ENCODE results near the gene DNAAF5.

DNAAF5 gene

GRCh38 chr7:822692-823276, 96.3 kb downstream of the DNAAF5 start:
- Histone ChIP-seq H3K36me3 (peaks cover 10% of the 10 kb centered on the region), H3K4me3 (ENCODE audit: low read depth, low read length) (no peak overlapping the region), H3K4me1 (no peaks in the 10 kb centered on the region; the same call in none of the 2 replicates), H3K27me3 (0 out of 2 replicates have a peak, but pooled peaks cover 3% of the 10 kb centered on the region), H3K9me3 (0 out of 2 replicates have a peak, but pooled peaks cover 2% of the 10 kb centered on the region)
- no peak for DNase-seq
- 0 out of 2 replicates have a peak, but pooled peaks have one; percentile 10 for TF ChIP-seq CTCF (IDR thresholded peaks at IDR 0.05; ENCODE audit: low read depth, low read length)

- H3K36me3 ChIP-seq = peaks cover 10% of the 10 kb centered on the region
- DNase-seq = no peak
- H3K27me3 ChIP-seq = 0 out of 2 replicates have a peak, but pooled peaks cover 3% of the 10 kb centered on the region
- TF ChIP-seq CTCF (IDR thresholded peaks at IDR 0.05; ENCODE audit: low read depth, low read length) = no peak
- H3K4me1 ChIP-seq = no peaks in the 10 kb centered on the region; the same call in none of the 2 replicates
- H3K4me3 ChIP-seq (ENCODE audit: low read depth, low read length) = no peak overlapping the region
- H3K9me3 ChIP-seq = no peaks in the 10 kb centered on the region
Observed at GRCh38 chr7:823649-824048, 97.2 kb downstream of the DNAAF5 start.

GRCh38 chr7:824081-824480, 97.6 kb downstream of the DNAAF5 start:
- no peak for DNase-seq
- Histone ChIP-seq H3K9me3 (no peaks in the 10 kb centered on the region), H3K27me3 (0 out of 2 replicates have a peak, but pooled peaks cover 3% of the 10 kb centered on the region), H3K36me3 (peaks cover 10% of the 10 kb centered on the region), H3K4me3 (ENCODE audit: low read depth, low read length) (no peak overlapping the region), H3K4me1 (no peaks in the 10 kb centered on the region; the same call in none of the 2 replicates)
- no peak for TF ChIP-seq CTCF (IDR thresholded peaks at IDR 0.05; ENCODE audit: low read depth, low read length)

GRCh38 chr7:824664-825063, 98.2 kb downstream of the DNAAF5 start:
- H3K36me3 ChIP-seq = peaks cover 10% of the 10 kb centered on the region
- H3K9me3 ChIP-seq = no peaks in the 10 kb centered on the region
- DNase-seq = no peak
- 0 out of 2 replicates have a peak, but pooled peaks cover 3% of the 10 kb centered on the region for H3K27me3 ChIP-seq
- no peaks in the 10 kb centered on the region; the same call in none of the 2 replicates for H3K4me1 ChIP-seq
- H3K4me3 ChIP-seq (ENCODE audit: low read depth, low read length) = no peak overlapping the region
- TF ChIP-seq CTCF (IDR thresholded peaks at IDR 0.05; ENCODE audit: low read depth, low read length) = no peak

- DNase-seq = no peak
- H3K4me1 ChIP-seq = no peaks in the 10 kb centered on the region; the same call in none of the 2 replicates
- H3K4me3 ChIP-seq (ENCODE audit: low read depth, low read length) = no peak overlapping the region
- H3K27me3 ChIP-seq = 0 out of 2 replicates have a peak, but pooled peaks cover 3% of the 10 kb centered on the region
- peaks cover 10% of the 10 kb centered on the region for H3K36me3 ChIP-seq
- H3K9me3 ChIP-seq = no peaks in the 10 kb centered on the region
- no peak for TF ChIP-seq CTCF (IDR thresholded peaks at IDR 0.05; ENCODE audit: low read depth, low read length)
Observed at GRCh38 chr7:825386-825785, 98.9 kb downstream of the DNAAF5 start.

- no peak for TF ChIP-seq CTCF (IDR thresholded peaks at IDR 0.05; ENCODE audit: low read depth, low read length)
- Histone ChIP-seq H3K36me3 (peaks cover 10% of the 10 kb centered on the region), H3K9me3 (no peaks in the 10 kb centered on the region), H3K4me1 (no peaks in the 10 kb centered on the region; the same call in none of the 2 replicates), H3K4me3 (ENCODE audit: low read depth, low read length) (no peak overlapping the region; the same call in 1 of the 2 replicates), H3K27me3 (0 out of 2 replicates have a peak, but pooled peaks cover 3% of the 10 kb centered on the region)
- DNase-seq = peak; percentile 56
Observed at GRCh38 chr7:826230-826917, 99.9 kb downstream of the DNAAF5 start.

All from BE2C (cell line).